ENCODE measurements around the gene PIANP.

The PIANP gene

GRCh38 chr12:6696690-6697583 is 3.7 kb downstream of the PIANP start:
- H3K4me3 ChIP-seq (ENCODE audit: insufficient read depth, low read length, poor library complexity, severe bottlenecking): no peak overlapping the region
- no peaks in the 10 kb centered on the region for H3K79me2 ChIP-seq (ENCODE audit: insufficient read depth, low read length)
- H4K20me1 ChIP-seq (ENCODE audit: low read depth, low read length): no peaks in the 10 kb centered on the region
- H3K36me3 ChIP-seq (ENCODE audit: low read length): no peaks in the 10 kb centered on the region
- H3K27me3 ChIP-seq (ENCODE audit: low read length): no peaks in the 10 kb centered on the region
- H2AFZ ChIP-seq (ENCODE audit: low read depth, low read length, severe bottlenecking): no peak overlapping the region
- H3K27ac ChIP-seq (ENCODE audit: low read depth, low read length): peak overlapping the region; percentile 3; the same call in 1 of the 2 replicates
- TF ChIP-seq CTCF (IDR thresholded peaks at IDR 0.05; ENCODE audit: insufficient read depth, low read length, poor library complexity, severe bottlenecking) (no peak), EZH2phosphoT487 (conservative IDR thresholded peaks at IDR 0.05; ENCODE audit: low read length) (no peak)
- H3K9me3 ChIP-seq (ENCODE audit: insufficient read depth, low read length): no peaks in the 10 kb centered on the region
- H3K9me2 ChIP-seq (replicated peaks; ENCODE audit: insufficient read depth, low read length): no peaks in the 10 kb centered on the region
- peak overlapping the region; percentile 7 for H3K4me2 ChIP-seq (ENCODE audit: low read depth, low read length, poor library complexity, severe bottlenecking)
- H3F3A ChIP-seq (ENCODE audit: insufficient read depth): no peaks in the 10 kb centered on the region
- H3K9ac ChIP-seq (ENCODE audit: low read length): peak overlapping the region; percentile 22; the same call in 1 of the 2 replicates

- Histone ChIP-seq H3K9ac (ENCODE audit: low read length) (no peak overlapping the region), H3K4me3 (ENCODE audit: insufficient read depth, low read length, poor library complexity, severe bottlenecking) (no peak overlapping the region)
- no peak for TF ChIP-seq EZH2phosphoT487 (conservative IDR thresholded peaks at IDR 0.05; ENCODE audit: low read length)
- TF ChIP-seq CTCF (IDR thresholded peaks at IDR 0.05; ENCODE audit: insufficient read depth, low read length, poor library complexity, severe bottlenecking): no peak
Observed at GRCh38 chr12:6695313-6696045, 5.1 kb downstream of the PIANP start.

GRCh38 chr12:6694701-6695100 is 5.9 kb downstream of the PIANP start:
- H3K9ac ChIP-seq (ENCODE audit: low read length): no peak overlapping the region
- H3K9me3 ChIP-seq (ENCODE audit: insufficient read depth, low read length): no peaks in the 10 kb centered on the region
- H3K79me2 ChIP-seq (ENCODE audit: insufficient read depth, low read length): peaks cover 9% of the 10 kb centered on the region; the same call in 1 of the 2 replicates
- H3K9me2 ChIP-seq (replicated peaks; ENCODE audit: insufficient read depth, low read length): no peaks in the 10 kb centered on the region
- no peaks in the 10 kb centered on the region for H3K27me3 ChIP-seq (ENCODE audit: low read length)
- no peak overlapping the region for H2AFZ ChIP-seq (ENCODE audit: low read depth, low read length, severe bottlenecking)
- H3F3A ChIP-seq (ENCODE audit: insufficient read depth): no peaks in the 10 kb centered on the region
- no peak overlapping the region for H3K4me3 ChIP-seq (ENCODE audit: insufficient read depth, low read length, poor library complexity, severe bottlenecking)
- H3K36me3 ChIP-seq (ENCODE audit: low read length): no peaks in the 10 kb centered on the region
- H3K27ac ChIP-seq (ENCODE audit: low read depth, low read length): no peak overlapping the region
- no peaks in the 10 kb centered on the region for H4K20me1 ChIP-seq (ENCODE audit: low read depth, low read length)
- TF ChIP-seq CTCF (IDR thresholded peaks at IDR 0.05; ENCODE audit: insufficient read depth, low read length, poor library complexity, severe bottlenecking): no peak
- TF ChIP-seq EZH2phosphoT487 (conservative IDR thresholded peaks at IDR 0.05; ENCODE audit: low read length): no peak
- H3K4me2 ChIP-seq (ENCODE audit: low read depth, low read length, poor library complexity, severe bottlenecking): no peak overlapping the region

More at GRCh38 chr12:6695313-6696045, 5.1 kb downstream of the PIANP start:
- no peaks in the 10 kb centered on the region for H3K9me2 ChIP-seq (replicated peaks; ENCODE audit: insufficient read depth, low read length)
- peaks cover 1% of the 10 kb centered on the region; the same call in 1 of the 2 replicates for H3K79me2 ChIP-seq (ENCODE audit: insufficient read depth, low read length)
- no peaks in the 10 kb centered on the region for H3F3A ChIP-seq (ENCODE audit: insufficient read depth)
- H2AFZ ChIP-seq (ENCODE audit: low read depth, low read length, severe bottlenecking): no peak overlapping the region
- H3K4me2 ChIP-seq (ENCODE audit: low read depth, low read length, poor library complexity, severe bottlenecking): no peak overlapping the region
- no peaks in the 10 kb centered on the region for H3K27me3 ChIP-seq (ENCODE audit: low read length)
- no peaks in the 10 kb centered on the region for H4K20me1 ChIP-seq (ENCODE audit: low read depth, low read length)
- H3K27ac ChIP-seq (ENCODE audit: low read depth, low read length): no peak overlapping the region
- H3K36me3 ChIP-seq (ENCODE audit: low read length): no peaks in the 10 kb centered on the region
- H3K9me3 ChIP-seq (ENCODE audit: insufficient read depth, low read length): no peaks in the 10 kb centered on the region
